Measurements from ENCODE around the gene DLX6.

The DLX6 gene

GRCh38 chr7:97009753-97010732 lies 4.7 kb downstream of the DLX6 start:
- DNase-seq (ENCODE audit: insufficient read length, low spot score) (no peak), FAIRE-seq (no peak)

- DNase-seq (ENCODE audit: insufficient read length, low spot score) (no peak), FAIRE-seq (no peak)
These were observed 5.8 kb downstream of the DLX6 start for GRCh38 chr7:97011104-97011503.

- FAIRE-seq (no peak), DNase-seq (ENCODE audit: insufficient read length, low spot score) (no peak)
These were observed 6.4 kb downstream of the DLX6 start for GRCh38 chr7:97011536-97012364.

GRCh38 chr7:97012365-97013133 lies 7.2 kb downstream of the DLX6 start:
- DNase-seq (ENCODE audit: insufficient read length, low spot score) (no peak), FAIRE-seq (no peak)

- DNase-seq (ENCODE audit: insufficient read length, low spot score): no peak
- no peak for FAIRE-seq
These were observed 7.9 kb downstream of the DLX6 start for GRCh38 chr7:97013134-97013844.

- DNase-seq (ENCODE audit: insufficient read length, low spot score) (no peak), FAIRE-seq (no peak)
These were observed 8.4 kb downstream of the DLX6 start for GRCh38 chr7:97013845-97014134.

GRCh38 chr7:97014145-97014750 lies 8.9 kb downstream of the DLX6 start:
- DNase-seq (ENCODE audit: insufficient read length, low spot score): no peak
- FAIRE-seq: no peak

- FAIRE-seq (no peak), DNase-seq (ENCODE audit: insufficient read length, low spot score) (no peak)
These were observed 9.9 kb downstream of the DLX6 start for GRCh38 chr7:97015279-97015678.

GRCh38 chr7:97015756-97016380 lies 10.5 kb downstream of the DLX6 start:
- no peak for FAIRE-seq
- no peak for DNase-seq (ENCODE audit: insufficient read length, low spot score)

GRCh38 chr7:97016381-97017191 lies 11.2 kb downstream of the DLX6 start:
- DNase-seq (ENCODE audit: insufficient read length, low spot score): no peak
- FAIRE-seq: no peak

GRCh38 chr7:97017192-97018125 lies 12.1 kb downstream of the DLX6 start:
- DNase-seq (ENCODE audit: insufficient read length, low spot score) (no peak), FAIRE-seq (no peak)

- DNase-seq (ENCODE audit: insufficient read length, low spot score) (no peak), FAIRE-seq (no peak)
These were observed 12.8 kb downstream of the DLX6 start for GRCh38 chr7:97018126-97018601.

GRCh38 chr7:97018791-97019531 lies 13.6 kb downstream of the DLX6 start:
- DNase-seq (ENCODE audit: insufficient read length, low spot score): no peak
- no peak for FAIRE-seq

GRCh38 chr7:97019710-97020225 lies 14.4 kb downstream of the DLX6 start:
- no peak for FAIRE-seq

GRCh38 chr7:97020601-97020995 lies 15.2 kb downstream of the DLX6 start:
- FAIRE-seq: no peak
- DNase-seq (ENCODE audit: insufficient read length, low spot score): no peak

More at GRCh38 chr7:97019710-97020225, 14.4 kb downstream of the DLX6 start:
- DNase-seq (ENCODE audit: insufficient read length, low spot score): no peak

- DNase-seq (ENCODE audit: insufficient read length, low spot score) (no peak), FAIRE-seq (no peak)
These were observed 15.8 kb downstream of the DLX6 start for GRCh38 chr7:97020996-97021746.

Measured in GM19239 (cell line).